ENCODE results near the gene PHF21B. TPM values are rescaled to one million over a fixed set of nuclear protein-coding genes. Genes with fewer than 3 reads are reported as not detected.

PHF21B gene
- total and polyA plus RNA-seq, 2 donors = 0.52 to 0.82 TPM

DNA sequence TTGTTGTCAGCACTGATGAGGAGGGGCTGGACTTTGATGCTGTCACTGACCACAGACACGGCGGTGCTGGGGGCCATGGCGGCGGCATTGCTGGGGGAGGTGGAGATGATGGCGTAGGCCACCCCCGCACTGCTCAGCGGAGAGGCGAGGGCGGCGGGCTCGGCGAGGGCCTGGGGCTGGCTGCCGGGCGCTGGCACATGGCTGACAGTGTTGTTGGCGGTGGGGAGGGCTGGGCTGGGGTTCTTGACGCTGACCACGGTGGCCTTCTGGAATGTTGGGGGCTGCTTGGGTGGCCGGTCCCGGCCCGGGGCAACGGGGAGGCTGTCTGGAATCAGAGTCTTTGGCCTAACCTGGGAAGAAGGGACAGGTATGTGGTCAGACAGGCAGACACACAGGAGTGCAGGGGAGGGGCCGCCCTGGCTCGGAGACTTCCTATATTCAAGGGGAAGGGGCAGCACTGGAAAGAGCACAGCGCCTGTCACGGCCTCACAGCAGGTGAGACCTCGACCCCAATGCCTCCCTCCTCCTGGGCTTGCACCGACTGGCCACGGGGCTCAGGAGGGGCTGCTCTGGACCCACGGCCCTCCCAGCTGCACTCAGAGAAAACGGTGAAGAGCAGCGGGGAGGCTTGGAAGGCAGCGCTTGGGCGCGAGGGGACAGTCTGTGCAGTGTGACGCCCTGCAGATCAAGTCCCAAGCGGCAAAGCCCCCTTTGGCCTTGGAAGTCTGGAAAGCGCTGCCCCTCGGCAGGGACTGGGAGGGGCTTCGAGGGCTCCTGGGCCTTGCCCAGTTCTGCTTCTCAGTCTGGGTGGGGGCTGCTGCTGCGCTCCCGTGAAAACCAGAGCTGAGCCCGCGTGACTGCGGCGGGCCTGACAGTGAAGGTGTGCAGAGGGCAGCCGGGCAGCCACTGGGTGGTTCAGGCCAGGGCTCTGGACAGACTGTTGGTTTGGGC, 93.2 kb downstream of the PHF21B start:
- Histone ChIP-seq H3K4me3 (ENCODE audit: low read length in 2 of 2) (no peak overlapping the region), H3K36me3 (ENCODE audit: control insufficient read depth in 2 of 2, insufficient read depth in 2 of 2, low read length in 1 of 2) (no peaks in the 10 kb centered on the region), H3K27ac (ENCODE audit: low read depth in 1 of 2, low read length in 1 of 2) (no peak overlapping the region), H3K27me3 (ENCODE audit: control insufficient read depth in 2 of 2, insufficient read depth in 1 of 2, low read length in 1 of 2) (no peaks in the 10 kb centered on the region), H3K4me1 (ENCODE audit: control insufficient read depth in 2 of 2, insufficient read depth in 2 of 2, low read length in 2 of 2) (no peaks in the 10 kb centered on the region), H3K9me3 (ENCODE audit: control insufficient read depth in 2 of 2, insufficient read depth in 1 of 2, low read length in 1 of 2) (no peaks in the 10 kb centered on the region)
- no peak for DNase-seq (ENCODE audit: low read depth in 6 of 9, low spot score in 9 of 9)
- WGBS = 92% methylated on average over 46 of the region's 46 CpGs

DNA sequence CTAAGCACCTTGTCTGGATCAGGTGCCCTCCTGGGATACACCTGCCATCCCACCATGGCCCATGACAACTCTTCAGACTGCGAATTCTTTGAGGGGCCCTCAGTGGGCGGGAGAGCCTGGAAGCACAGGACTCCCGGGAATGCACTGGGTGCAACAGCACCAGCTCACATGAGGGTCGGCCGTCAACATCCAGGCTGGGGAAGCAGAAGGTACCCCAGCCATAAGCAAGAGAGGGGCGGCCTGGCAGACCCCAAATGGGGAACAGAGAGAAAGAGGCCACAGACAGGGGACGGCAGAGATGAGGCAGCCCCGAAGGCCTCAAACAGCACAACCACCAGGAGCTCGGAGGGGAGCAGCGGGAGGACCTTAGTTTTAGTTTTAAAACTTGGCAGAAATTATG, 94.4 kb downstream of the PHF21B start:
- DNase-seq (ENCODE audit: low read depth in 6 of 9, low spot score in 9 of 9) = no peak
- no peak overlapping the region for H3K4me3 ChIP-seq (ENCODE audit: low read length in 2 of 2)
- 95% methylated on average over 10 of the region's 10 CpGs for WGBS
- H3K27ac ChIP-seq (ENCODE audit: low read depth in 1 of 2, low read length in 1 of 2) = no peak overlapping the region
- H3K4me1 ChIP-seq (ENCODE audit: control insufficient read depth in 2 of 2, insufficient read depth in 2 of 2, low read length in 2 of 2) = no peaks in the 10 kb centered on the region
- no peaks in the 10 kb centered on the region for H3K27me3 ChIP-seq (ENCODE audit: control insufficient read depth in 2 of 2, insufficient read depth in 1 of 2, low read length in 1 of 2)
- H3K9me3 ChIP-seq (ENCODE audit: control insufficient read depth in 2 of 2, insufficient read depth in 1 of 2, low read length in 1 of 2) = peaks cover 0 to 2% of the 10 kb centered on the region in 2 donors
- H3K36me3 ChIP-seq (ENCODE audit: control insufficient read depth in 2 of 2, insufficient read depth in 2 of 2, low read length in 1 of 2) = no peaks in the 10 kb centered on the region

DNA sequence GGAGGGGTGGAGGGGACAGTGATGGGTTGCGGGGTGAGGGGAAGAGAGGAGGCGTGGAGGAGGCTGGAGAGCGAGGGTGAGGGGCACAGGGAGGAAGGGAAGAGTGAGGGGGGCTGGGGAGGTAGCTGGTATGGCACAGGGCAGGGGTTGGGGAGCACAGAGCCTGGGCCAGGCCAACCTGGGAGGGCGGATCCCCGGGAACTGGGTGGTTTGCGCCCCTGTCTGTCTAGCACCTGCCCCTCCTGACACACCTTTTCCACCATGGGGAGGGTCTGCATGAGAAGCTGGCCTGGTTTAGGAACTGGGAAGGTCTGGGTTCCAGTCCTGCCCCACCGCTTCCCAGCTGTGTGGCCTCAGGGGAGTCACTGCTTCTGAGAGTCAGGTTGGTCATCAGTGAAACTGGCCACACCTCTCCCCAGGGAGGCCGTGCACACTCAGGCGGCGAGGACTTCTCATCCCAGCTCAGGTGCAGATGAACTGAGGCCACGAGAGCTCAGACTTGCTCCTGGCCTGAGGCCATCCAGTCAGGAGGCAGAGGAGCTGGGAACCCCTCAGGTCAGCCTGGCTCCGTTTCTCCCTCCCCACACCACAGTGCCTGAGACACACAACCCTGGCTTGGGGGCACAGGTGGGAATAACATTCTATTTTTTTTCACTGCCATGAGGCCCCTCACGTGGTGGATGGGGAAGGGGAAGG, 95.6 kb downstream of the PHF21B start:
- Histone ChIP-seq H3K27me3 (ENCODE audit: control insufficient read depth in 2 of 2, insufficient read depth in 1 of 2, low read length in 1 of 2) (no peaks in the 10 kb centered on the region), H3K4me1 (ENCODE audit: control insufficient read depth in 2 of 2, insufficient read depth in 2 of 2, low read length in 2 of 2) (no peaks in the 10 kb centered on the region), H3K36me3 (ENCODE audit: control insufficient read depth in 2 of 2, insufficient read depth in 2 of 2, low read length in 1 of 2) (no peaks in the 10 kb centered on the region), H3K4me3 (ENCODE audit: low read length in 2 of 2) (no peak overlapping the region), H3K27ac (ENCODE audit: low read depth in 1 of 2, low read length in 1 of 2) (no peak overlapping the region), H3K9me3 (ENCODE audit: control insufficient read depth in 2 of 2, insufficient read depth in 1 of 2, low read length in 1 of 2) (peaks cover 0 to 2% of the 10 kb centered on the region in 2 donors)
- no peak for DNase-seq (ENCODE audit: low read depth in 6 of 9, low spot score in 9 of 9)
- WGBS = 92% methylated on average over 13 of the region's 13 CpGs

DNA sequence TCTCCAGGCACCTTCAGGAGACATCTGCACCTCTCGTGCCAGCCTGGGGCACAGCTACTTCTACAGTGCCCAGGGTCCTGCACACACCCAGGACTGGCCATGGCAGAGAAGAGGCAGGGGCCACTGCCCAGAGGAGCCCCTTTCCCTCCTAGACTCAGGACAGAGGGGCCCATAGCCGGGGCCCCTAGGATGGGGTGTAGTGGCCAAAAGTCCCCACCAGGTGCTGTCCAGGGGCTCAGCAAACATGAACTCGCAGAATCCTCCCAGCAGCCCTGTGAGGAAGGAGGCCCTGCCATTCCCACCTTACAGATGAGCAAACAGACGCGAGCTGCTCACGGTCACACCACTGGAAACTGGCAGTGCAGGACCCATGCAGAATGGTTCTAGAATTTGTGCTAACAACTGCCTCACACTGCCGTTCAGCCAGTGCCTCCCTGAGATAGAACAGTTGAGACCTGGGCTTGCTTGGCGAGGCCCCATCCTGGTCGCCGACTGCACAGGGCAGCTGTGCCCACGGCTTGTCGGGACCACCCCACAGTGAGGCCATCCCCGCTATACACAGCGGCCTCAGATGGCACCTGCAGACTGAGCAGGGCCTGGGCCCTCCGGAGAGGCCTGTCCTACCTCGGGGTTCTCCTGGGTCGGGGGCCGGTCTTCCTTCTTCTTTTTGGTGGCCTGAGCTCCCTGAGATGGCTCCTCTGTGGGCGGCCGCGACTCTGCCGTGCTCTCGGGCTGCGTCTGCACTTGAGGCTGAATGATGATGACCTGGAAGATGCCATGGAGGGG, 96.4 kb downstream of the PHF21B start:
- WGBS = 95% methylated on average over 24 of the region's 24 CpGs
- Histone ChIP-seq H3K4me3 (ENCODE audit: low read length in 2 of 2) (no peak overlapping the region), H3K9me3 (ENCODE audit: control insufficient read depth in 2 of 2, insufficient read depth in 1 of 2, low read length in 1 of 2) (peaks cover 0 to 2% of the 10 kb centered on the region in 2 donors), H3K36me3 (ENCODE audit: control insufficient read depth in 2 of 2, insufficient read depth in 2 of 2, low read length in 1 of 2) (no peaks in the 10 kb centered on the region), H3K27ac (ENCODE audit: low read depth in 1 of 2, low read length in 1 of 2) (no peak overlapping the region), H3K27me3 (ENCODE audit: control insufficient read depth in 2 of 2, insufficient read depth in 1 of 2, low read length in 1 of 2) (no peaks in the 10 kb centered on the region), H3K4me1 (ENCODE audit: control insufficient read depth in 2 of 2, insufficient read depth in 2 of 2, low read length in 2 of 2) (no peaks in the 10 kb centered on the region)
- no peak for DNase-seq (ENCODE audit: low read depth in 6 of 9, low spot score in 9 of 9)

DNA sequence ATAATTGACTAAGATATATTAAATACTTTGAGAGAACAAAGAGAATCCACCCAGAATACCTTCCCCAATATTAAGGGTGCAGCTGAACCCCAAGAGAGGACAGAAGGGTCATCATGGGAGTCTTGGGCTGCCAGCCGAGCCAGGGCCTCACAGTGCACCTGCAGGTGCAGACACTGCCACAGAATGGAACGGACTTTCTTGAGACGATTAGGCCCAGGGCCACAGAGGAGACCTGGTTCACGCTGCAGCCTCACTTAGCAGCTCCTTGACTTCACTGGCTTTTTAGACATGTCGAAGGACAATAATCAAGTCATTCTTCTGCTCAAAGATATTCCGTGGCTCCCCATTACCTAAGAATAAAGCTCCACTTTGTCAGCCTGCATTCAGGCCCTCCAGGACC, 100.6 kb downstream of the PHF21B start:
- Histone ChIP-seq H3K4me1 (ENCODE audit: control insufficient read depth in 2 of 2, insufficient read depth in 2 of 2, low read length in 2 of 2) (no peaks in the 10 kb centered on the region), H3K9me3 (ENCODE audit: control insufficient read depth in 2 of 2, insufficient read depth in 1 of 2, low read length in 1 of 2) (peaks cover 0 to 2% of the 10 kb centered on the region in 2 donors), H3K27ac (ENCODE audit: low read depth in 1 of 2, low read length in 1 of 2) (no peak overlapping the region), H3K4me3 (ENCODE audit: low read length in 2 of 2) (no peak overlapping the region), H3K27me3 (ENCODE audit: control insufficient read depth in 2 of 2, insufficient read depth in 1 of 2, low read length in 1 of 2) (peaks cover 0 to 2% of the 10 kb centered on the region in 2 donors), H3K36me3 (ENCODE audit: control insufficient read depth in 2 of 2, insufficient read depth in 2 of 2, low read length in 1 of 2) (no peaks in the 10 kb centered on the region)
- 89% methylated on average over 6 of the region's 6 CpGs for WGBS
- DNase-seq (ENCODE audit: low read depth in 6 of 9, low spot score in 9 of 9) = no peak

DNA sequence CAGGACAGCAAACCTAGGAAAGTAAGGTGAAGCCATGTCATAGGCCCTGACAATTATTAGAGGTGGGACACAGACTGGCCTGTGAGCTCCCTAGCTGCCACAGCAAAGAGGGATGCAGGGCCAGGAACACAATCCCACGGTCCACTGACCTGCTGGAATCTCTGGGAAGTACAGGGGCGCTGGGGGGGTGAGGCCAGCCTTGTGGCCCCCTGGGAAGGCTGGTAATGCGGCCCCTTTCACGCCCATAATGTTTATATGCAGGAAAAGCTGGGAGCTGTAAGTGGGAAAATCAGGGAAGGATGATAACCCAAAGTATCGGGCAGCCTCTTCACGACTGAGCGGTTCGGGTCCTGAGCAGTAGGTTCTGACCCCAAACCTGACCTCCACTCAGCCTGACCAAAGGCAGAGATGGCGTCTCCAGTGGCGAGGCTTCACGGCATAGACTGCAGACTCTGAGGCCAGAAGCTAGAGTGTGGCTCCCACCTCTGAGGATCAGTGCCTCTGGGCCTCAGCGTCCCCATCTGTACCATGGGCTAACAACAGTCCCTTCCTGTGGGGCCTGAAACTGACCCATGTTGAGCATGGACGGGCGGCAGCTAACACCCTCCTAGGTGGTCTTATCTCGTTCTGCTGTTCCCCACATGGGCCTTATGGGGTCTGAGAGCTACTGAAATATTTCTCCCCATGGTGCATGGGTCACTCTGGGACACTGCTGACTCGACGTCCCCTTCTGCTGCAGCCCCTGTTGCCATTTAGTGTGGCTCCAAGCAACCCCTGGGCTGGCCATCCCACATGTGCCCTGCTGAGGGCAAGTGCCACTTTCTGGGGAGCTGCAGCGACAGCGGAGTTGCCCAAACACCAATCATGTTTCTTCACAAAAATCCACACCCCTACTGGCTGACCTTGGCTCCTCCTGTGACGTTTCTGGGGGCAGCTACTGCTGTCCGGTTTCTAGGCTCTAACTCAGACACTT, 101.8 kb downstream of the PHF21B start:
- H3K4me3 ChIP-seq (ENCODE audit: low read length in 2 of 2) = no peak overlapping the region
- 95% methylated on average over 21 of the region's 21 CpGs for WGBS
- no peaks in the 10 kb centered on the region for H3K36me3 ChIP-seq (ENCODE audit: control insufficient read depth in 2 of 2, insufficient read depth in 2 of 2, low read length in 1 of 2)
- DNase-seq (ENCODE audit: low read depth in 6 of 9, low spot score in 9 of 9) = no peak
- no peak overlapping the region for H3K27ac ChIP-seq (ENCODE audit: low read depth in 1 of 2, low read length in 1 of 2)
- no peaks in the 10 kb centered on the region for H3K4me1 ChIP-seq (ENCODE audit: control insufficient read depth in 2 of 2, insufficient read depth in 2 of 2, low read length in 2 of 2)
- peaks cover 0 to 2% of the 10 kb centered on the region in 2 donors for H3K27me3 ChIP-seq (ENCODE audit: control insufficient read depth in 2 of 2, insufficient read depth in 1 of 2, low read length in 1 of 2)
- H3K9me3 ChIP-seq (ENCODE audit: control insufficient read depth in 2 of 2, insufficient read depth in 1 of 2, low read length in 1 of 2) = peaks cover 0 to 2% of the 10 kb centered on the region in 2 donors

DNA sequence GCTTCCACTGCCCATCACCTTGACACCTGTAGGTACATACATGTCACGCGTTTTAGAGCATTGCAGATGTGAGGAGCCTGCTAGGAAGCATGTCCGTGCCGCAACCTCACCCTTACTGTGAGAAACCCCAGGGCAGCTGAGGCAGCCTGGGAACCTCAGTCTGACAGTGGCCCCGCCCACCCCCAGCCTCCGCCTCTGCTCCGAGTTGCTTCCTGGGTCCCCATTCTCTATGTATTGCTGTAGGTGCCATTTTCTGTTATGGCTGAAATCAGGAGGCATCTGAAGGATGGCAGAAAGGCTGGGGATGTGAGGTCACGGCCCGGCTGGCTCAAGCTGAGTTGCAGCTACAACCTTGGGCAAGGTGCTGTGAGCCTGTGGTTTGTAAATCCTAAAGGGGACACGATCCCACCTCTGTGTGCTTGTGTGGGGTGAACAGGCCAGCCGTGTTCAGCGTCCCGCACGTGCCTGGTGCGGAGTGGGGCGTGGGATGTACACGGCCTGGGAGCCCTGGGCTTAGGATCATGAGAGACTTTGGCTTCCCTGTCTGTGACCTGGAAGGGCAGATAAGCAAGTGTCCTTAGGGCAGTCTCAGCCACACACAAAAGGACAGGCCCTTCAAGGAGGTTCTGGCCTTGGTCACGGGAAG, 102.7 kb downstream of the PHF21B start:
- H3K9me3 ChIP-seq (ENCODE audit: control insufficient read depth in 2 of 2, insufficient read depth in 1 of 2, low read length in 1 of 2) = peaks cover 0 to 2% of the 10 kb centered on the region in 2 donors
- no peaks in the 10 kb centered on the region for H3K36me3 ChIP-seq (ENCODE audit: control insufficient read depth in 2 of 2, insufficient read depth in 2 of 2, low read length in 1 of 2)
- no peaks in the 10 kb centered on the region for H3K4me1 ChIP-seq (ENCODE audit: control insufficient read depth in 2 of 2, insufficient read depth in 2 of 2, low read length in 2 of 2)
- 95% methylated on average over 18 of the region's 18 CpGs for WGBS
- no peak overlapping the region for H3K4me3 ChIP-seq (ENCODE audit: low read length in 2 of 2)
- no peak overlapping the region for H3K27ac ChIP-seq (ENCODE audit: low read depth in 1 of 2, low read length in 1 of 2)
- H3K27me3 ChIP-seq (ENCODE audit: control insufficient read depth in 2 of 2, insufficient read depth in 1 of 2, low read length in 1 of 2) = peaks cover 0 to 2% of the 10 kb centered on the region in 2 donors
- no peak for DNase-seq (ENCODE audit: low read depth in 6 of 9, low spot score in 9 of 9)

Data from thymus (tissue), 11 donors.